Measurements from ENCODE around the gene LRFN4. TPM values are rescaled to one million over a fixed set of nuclear protein-coding genes. Genes with fewer than 3 reads are reported as not detected.

The LRFN4 gene
- polyA plus RNA-seq, 1 donor from 2014 or later = 85.0 TPM

- H3K27ac ChIP-seq (ENCODE audit: low read length) = no peak overlapping the region
- no peak overlapping the region for H3K4me3 ChIP-seq (ENCODE audit: low read length)
- no peaks in the 10 kb centered on the region for H4K20me1 ChIP-seq (ENCODE audit: insufficient read depth)
- no peak overlapping the region for H2AFZ ChIP-seq (ENCODE audit: low read depth, low read length)
- H3K9me2 ChIP-seq (ENCODE audit: insufficient read depth, low read length) = no peaks in the 10 kb centered on the region
- no peaks in the 10 kb centered on the region for H3K9me3 ChIP-seq (ENCODE audit: low read length)
- no peaks in the 10 kb centered on the region for H3F3A ChIP-seq (ENCODE audit: insufficient read depth, low read length, poor library complexity, severe bottlenecking)
- H3K27me3 ChIP-seq (ENCODE audit: insufficient read depth, low read depth, low read length) = no peaks in the 10 kb centered on the region
- no peaks in the 10 kb centered on the region for H3K36me3 ChIP-seq (ENCODE audit: insufficient read depth, low read length)
- H3K79me2 ChIP-seq (replicated peaks; ENCODE audit: insufficient read depth, low read length) = no peaks in the 10 kb centered on the region
- H3K4me2 ChIP-seq (ENCODE audit: low read length) = no peak overlapping the region
- no peak for TF ChIP-seq EP300 (conservative IDR thresholded peaks at IDR 0.05; ENCODE audit: poor library complexity, severe bottlenecking)
- TF ChIP-seq RAD21 (conservative IDR thresholded peaks at IDR 0.05) = no peak
- no peak for TF ChIP-seq POLR2AphosphoS5 (IDR thresholded peaks at IDR 0.05)
- no peak for TF ChIP-seq REST (IDR thresholded peaks at IDR 0.05; ENCODE audit: borderline replicate concordance)
- TF ChIP-seq MXI1 (conservative IDR thresholded peaks at IDR 0.05; ENCODE audit: poor library complexity, severe bottlenecking) = no peak
- no peak for TF ChIP-seq SMC3 (conservative IDR thresholded peaks at IDR 0.05; ENCODE audit: poor library complexity)
- TF ChIP-seq TAF1 (IDR thresholded peaks at IDR 0.05; ENCODE audit: low read depth) = no peak
- TF ChIP-seq, protein P1, sequence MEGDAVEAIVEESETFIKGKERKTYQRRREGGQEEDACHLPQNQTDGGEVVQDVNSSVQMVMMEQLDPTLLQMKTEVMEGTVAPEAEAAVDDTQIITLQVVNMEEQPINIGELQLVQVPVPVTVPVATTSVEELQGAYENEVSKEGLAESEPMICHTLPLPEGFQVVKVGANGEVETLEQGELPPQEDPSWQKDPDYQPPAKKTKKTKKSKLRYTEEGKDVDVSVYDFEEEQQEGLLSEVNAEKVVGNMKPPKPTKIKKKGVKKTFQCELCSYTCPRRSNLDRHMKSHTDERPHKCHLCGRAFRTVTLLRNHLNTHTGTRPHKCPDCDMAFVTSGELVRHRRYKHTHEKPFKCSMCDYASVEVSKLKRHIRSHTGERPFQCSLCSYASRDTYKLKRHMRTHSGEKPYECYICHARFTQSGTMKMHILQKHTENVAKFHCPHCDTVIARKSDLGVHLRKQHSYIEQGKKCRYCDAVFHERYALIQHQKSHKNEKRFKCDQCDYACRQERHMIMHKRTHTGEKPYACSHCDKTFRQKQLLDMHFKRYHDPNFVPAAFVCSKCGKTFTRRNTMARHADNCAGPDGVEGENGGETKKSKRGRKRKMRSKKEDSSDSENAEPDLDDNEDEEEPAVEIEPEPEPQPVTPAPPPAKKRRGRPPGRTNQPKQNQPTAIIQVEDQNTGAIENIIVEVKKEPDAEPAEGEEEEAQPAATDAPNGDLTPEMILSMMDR (IDR thresholded peaks at IDR 0.05; ENCODE audit: poor library complexity, severe bottlenecking) = no peak
- no peak for TF ChIP-seq EZH2 (IDR thresholded peaks at IDR 0.05; ENCODE audit: borderline replicate concordance, insufficient read depth, low read length, poor library complexity, severe bottlenecking)
- H3K9ac ChIP-seq (ENCODE audit: low read length) = no peak overlapping the region
Measured at GRCh38 chr11:66904055-66904454, 47.2 kb downstream of the LRFN4 start.

GRCh38 chr11:66904561-66904960, 47.7 kb downstream of the LRFN4 start:
- Histone ChIP-seq H3K27me3 (ENCODE audit: insufficient read depth, low read depth, low read length) (no peaks in the 10 kb centered on the region), H3K79me2 (replicated peaks; ENCODE audit: insufficient read depth, low read length) (no peaks in the 10 kb centered on the region), H3K27ac (ENCODE audit: low read length) (no peak overlapping the region), H2AFZ (ENCODE audit: low read depth, low read length) (no peak overlapping the region), H3K9me2 (ENCODE audit: insufficient read depth, low read length) (no peaks in the 10 kb centered on the region), H3K36me3 (ENCODE audit: insufficient read depth, low read length) (no peaks in the 10 kb centered on the region), H4K20me1 (ENCODE audit: insufficient read depth) (no peaks in the 10 kb centered on the region), H3F3A (ENCODE audit: insufficient read depth, low read length, poor library complexity, severe bottlenecking) (no peaks in the 10 kb centered on the region), H3K9me3 (ENCODE audit: low read length) (no peaks in the 10 kb centered on the region), H3K4me2 (ENCODE audit: low read length) (no peak overlapping the region), H3K9ac (ENCODE audit: low read length) (no peak overlapping the region), H3K4me3 (ENCODE audit: low read length) (no peak overlapping the region)
- TF ChIP-seq SMC3 (conservative IDR thresholded peaks at IDR 0.05; ENCODE audit: poor library complexity) (no peak), POLR2AphosphoS5 (IDR thresholded peaks at IDR 0.05) (no peak), REST (IDR thresholded peaks at IDR 0.05; ENCODE audit: borderline replicate concordance) (no peak), RAD21 (conservative IDR thresholded peaks at IDR 0.05) (no peak), TAF1 (IDR thresholded peaks at IDR 0.05; ENCODE audit: low read depth) (no peak), EZH2 (IDR thresholded peaks at IDR 0.05; ENCODE audit: borderline replicate concordance, insufficient read depth, low read length, poor library complexity, severe bottlenecking) (no peak), MXI1 (conservative IDR thresholded peaks at IDR 0.05; ENCODE audit: poor library complexity, severe bottlenecking) (no peak)
- TF ChIP-seq, protein P1 (IDR thresholded peaks at IDR 0.05; ENCODE audit: poor library complexity, severe bottlenecking) = no peak

Measured in neural cell (in vitro differentiated cells).